Sigmoid colon (tissue), 7 donors: ENCODE results near the gene METTL26. TPM values are rescaled to one million over a fixed set of nuclear protein-coding genes. Genes with fewer than 3 reads are reported as not detected.

Experiments
- DNase-seq: peaks from one replicate; pipeline ENCODE4 v3.0.0-alpha.2; 2019
- H3K27ac ChIP-seq, 4 donors: fragments of 200-600 bp; sonication (generic); one replicate each; pipeline ENCODE4 v1.5.1; 2016 to 2019; ENCODE audit warnings: mild to moderate bottlenecking in 1 of 4
- H3K27me3 ChIP-seq, 3 donors: fragments of 200-600 bp; sonication (generic); one replicate each; pipeline ENCODE4 v1.5.1; 2019; ENCODE audit warnings: mild to moderate bottlenecking in 1 of 3
- H3K36me3 ChIP-seq, 4 donors: fragments of 200-600 bp; sonication (generic); one replicate each; pipeline ENCODE4 v1.5.1; 2016 to 2019
- H3K4me1 ChIP-seq, 4 donors: fragments of 200-600 bp; sonication (generic); one replicate each; pipeline ENCODE4 v1.5.1; 2017 to 2019
- H3K4me3 ChIP-seq, 4 donors: fragments of 200-600 bp; sonication (generic); one replicate each; pipeline ENCODE4 v1.5.1; 2017 to 2019; ENCODE audit warnings: mild to moderate bottlenecking in 2 of 4, moderate library complexity in 1 of 4
- H3K9me3 ChIP-seq, 4 donors: fragments of 200-600 bp in 3 of 4; sonication (generic) in 3 of 4; one replicate each; pipeline versions ENCODE4 v1.5.1 to v1.6.1; 2013 to 2019
- CTCF ChIP-seq, 4 experiments: fragments of 450-650 bp in 3 of 4; fragments of 200-600 bp in 1 of 4; IDR thresholded peaks; one replicate each; pipeline ENCODE4 v1.5.1; 2016 to 2019; ENCODE audit warnings: antibody characterized with exemption in 4 of 4, mild to moderate bottlenecking in 3 of 4, moderate library complexity in 2 of 4
- EP300 ChIP-seq, 4 donors: sonication (generic); formaldehyde crosslinking; IDR thresholded peaks; one replicate each; pipeline ENCODE4 v1.6.1; 2017; ENCODE audit warnings: antibody characterized with exemption in 4 of 4
- POLR2A ChIP-seq, 2 donors: fragments of 450-650 bp; IDR thresholded peaks; one replicate each; pipeline ENCODE4 v1.6.1; 2016; ENCODE audit warnings: antibody characterized with exemption in 2 of 2, mild to moderate bottlenecking in 2 of 2, moderate library complexity in 2 of 2
- POLR2AphosphoS5 ChIP-seq, 4 donors: sonication (generic); formaldehyde crosslinking; IDR thresholded peaks; one replicate each; pipeline ENCODE4 v1.6.1; 2017; ENCODE audit warnings: antibody characterized with exemption in 4 of 4
- WGBS, 2 donors: extraction: QIAGEN DNeasy Blood & Tissue Kit; methylation state at CpG; one replicate each; pipeline ENCODE4 v1.1.7; 2013; 5-methylcytosine and 5-hydroxymethylcytosine counted together
- intact Hi-C: fragments of 100-400 bp; cut with DNase I; formaldehyde crosslinking; loops from one replicate; pipeline ENCODE4 v1.15.1; 2023
- polyA plus RNA-seq, 3 donors: library from polyadenylated mRNA; stranded (reverse); fragments of 200-250 nt; gene quantifications; one replicate each; pipeline ENCODE4 v1.2.3, GENCODE V29; 2013
- total RNA-seq, 4 donors: library from RNA; depleted of rRNA; stranded (reverse); fragments of >200 nt; gene quantifications; one replicate each; pipeline ENCODE4 v1.1.0, GENCODE V29; 2016
- donor health status: healthy with polysubstance abuse.
- donor health status: Bipolar disorder and iron deficiency.
- donor health status: healthy.

Gene METTL26
- total and polyA plus RNA-seq, 7 donors, result 79.5 to 163 (median 132) TPM

GRCh38 chr16:662095-662494 is 26.0 kb upstream of the METTL26 start:
- TF ChIP-seq EP300 (IDR thresholded peaks at IDR 0.05) (no peak), POLR2A (IDR thresholded peaks at IDR 0.05) (no peak)
- intact Hi-C loops, result loop anchor here (5.0 to 10.0 kb wide), 2 partner anchors 135 to 277 kb away; partner anchors contain the start of genes CAPN15 and PGAP6
- 95% methylated on average over 19 of the region's 19 CpGs for WGBS, 2 donors
- H3K27me3 ChIP-seq, result no peaks in the 10 kb centered on the region
- H3K9me3 ChIP-seq, result no peaks in the 10 kb centered on the region
- H3K36me3 ChIP-seq, result peaks cover 0 to 18% (median 3%) of the 10 kb centered on the region in 4 donors
- H3K27ac ChIP-seq, result no peak overlapping the region
- H3K4me3 ChIP-seq, result no peak overlapping the region
- DNase-seq, result no peak
- H3K4me1 ChIP-seq, result peaks cover 0 to 21% (median 15%) of the 10 kb centered on the region in 4 donors

GRCh38 chr16:661184-661821 is 25.2 kb upstream of the METTL26 start:
- peaks cover 0 to 23% (median 3%) of the 10 kb centered on the region in 4 donors for H3K36me3 ChIP-seq
- peak overlapping the region; percentile 75 to 87 (median 84) for H3K27ac ChIP-seq
- WGBS, 2 donors, result 45 to 70% methylated on average over 35 of the region's 35 CpGs
- no peaks in the 10 kb centered on the region for H3K27me3 ChIP-seq
- peaks cover 0 to 19% (median 14%) of the 10 kb centered on the region in 4 donors for H3K4me1 ChIP-seq
- DNase-seq, result no peak
- TF ChIP-seq POLR2AphosphoS5 (IDR thresholded peaks at IDR 0.05), result no peak
- peak in 2 of 4 experiments; percentile 2 to 41 for TF ChIP-seq CTCF (IDR thresholded peaks at IDR 0.05)
- no peaks in the 10 kb centered on the region for H3K9me3 ChIP-seq
- intact Hi-C loops, result loop anchor here (2.0 to 10.0 kb wide), 3 partner anchors 73 to 277 kb away; partner anchors contain the start of genes CAPN15 and PGAP6
- H3K4me3 ChIP-seq, result peak overlapping the region in 1 of 4 donors; percentile 39

GRCh38 chr16:660459-661183 is 24.5 kb upstream of the METTL26 start:
- Histone ChIP-seq H3K9me3 (no peaks in the 10 kb centered on the region), H3K27me3 (no peaks in the 10 kb centered on the region), H3K4me1 (peaks cover 0 to 19% (median 14%) of the 10 kb centered on the region in 4 donors), H3K36me3 (peaks cover 0 to 25% (median 3%) of the 10 kb centered on the region in 4 donors), H3K27ac (peak overlapping the region; percentile 75 to 87 (median 84)), H3K4me3 (peak overlapping the region in 3 of 4 donors; percentile 24 to 39 (median 38))
- intact Hi-C loops, result loop anchor here (1.0 to 10.0 kb wide), 4 partner anchors 18 to 276 kb away; partner anchors contain the start of genes CAPN15 and PGAP6
- 8 to 20% methylated on average over 38 to 41 of the region's 43 CpGs for WGBS, 2 donors
- no peak for TF ChIP-seq POLR2A (IDR thresholded peaks at IDR 0.05)
- TF ChIP-seq POLR2AphosphoS5 (IDR thresholded peaks at IDR 0.05), result peak; percentile 38 to 73 (median 42)
- TF ChIP-seq CTCF (IDR thresholded peaks at IDR 0.05), result peak; percentile 47 to 74 (median 63)
- no peak for TF ChIP-seq EP300 (IDR thresholded peaks at IDR 0.05)
- peak; percentile 96 for DNase-seq

- TF ChIP-seq POLR2AphosphoS5 (IDR thresholded peaks at IDR 0.05) (no peak), EP300 (IDR thresholded peaks at IDR 0.05) (no peak), CTCF (IDR thresholded peaks at IDR 0.05) (no peak), POLR2A (IDR thresholded peaks at IDR 0.05) (no peak)
- Histone ChIP-seq H3K27ac (peak overlapping the region; percentile 71 to 87 (median 84)), H3K4me1 (peaks cover 0 to 19% (median 14%) of the 10 kb centered on the region in 4 donors), H3K4me3 (peak overlapping the region in 3 of 4 donors; percentile 24 to 39 (median 38)), H3K27me3 (no peaks in the 10 kb centered on the region), H3K9me3 (no peaks in the 10 kb centered on the region), H3K36me3 (peaks cover 0 to 30% (median 3%) of the 10 kb centered on the region in 4 donors)
- intact Hi-C loops, result loop anchor here (1.0 to 10.0 kb wide), 4 partner anchors 18 to 275 kb away; partner anchors contain the start of genes CAPN15 and PGAP6
- no peak for DNase-seq
- 61 to 64% methylated on average over 6 of the region's 6 CpGs for WGBS, 2 donors
Measured at GRCh38 chr16:660132-660458, 24.0 kb upstream of the METTL26 start.

GRCh38 chr16:659618-660017 is 23.5 kb upstream of the METTL26 start:
- 87 to 92% methylated on average over 20 of the region's 20 CpGs for WGBS, 2 donors
- Histone ChIP-seq H3K4me1 (peaks cover 0 to 19% (median 14%) of the 10 kb centered on the region in 4 donors), H3K27ac (peak overlapping the region in 1 of 4 donors; percentile 71), H3K36me3 (peaks cover 0 to 35% (median 3%) of the 10 kb centered on the region in 4 donors), H3K4me3 (no peak overlapping the region), H3K27me3 (no peaks in the 10 kb centered on the region), H3K9me3 (no peaks in the 10 kb centered on the region)
- intact Hi-C loops, result loop anchor here (1.0 to 10.0 kb wide), 4 partner anchors 17 to 275 kb away; partner anchors contain the start of genes CAPN15 and PGAP6
- no peak for DNase-seq
- TF ChIP-seq POLR2AphosphoS5 (IDR thresholded peaks at IDR 0.05), result no peak
- TF ChIP-seq CTCF (IDR thresholded peaks at IDR 0.05), result no peak
- TF ChIP-seq POLR2A (IDR thresholded peaks at IDR 0.05), result no peak
